HCEC 1CT (cell line): ENCODE measurements around the gene CTPS2.
A peak's percentile ranks its signal among the peaks of the same experiment; 100 is the strongest.
"Not testable (repeated sequence)": the region's sequence is repeated elsewhere in the genome, so short reads cannot be mapped to it uniquely, and the experiment has no call there.

Experiments used
- DNase-seq: peaks from one replicate; pipeline ENCODE4 v3.0.0-alpha.2; 2017

The CTPS2 gene

GRCh38 chrX:16712548-16713155, at the start of gene CTPS2:
CTPS2 (minus strand) TSS chrX:16712669; CDS start chrX:16702902, 9,767 bp downstream.
- DNase-seq: peak; percentile 58

GRCh38 chrX:16761500-16761899, 49.0 kb upstream of the CTPS2 start:
- DNase-seq: not testable (repeated sequence)

DNA sequence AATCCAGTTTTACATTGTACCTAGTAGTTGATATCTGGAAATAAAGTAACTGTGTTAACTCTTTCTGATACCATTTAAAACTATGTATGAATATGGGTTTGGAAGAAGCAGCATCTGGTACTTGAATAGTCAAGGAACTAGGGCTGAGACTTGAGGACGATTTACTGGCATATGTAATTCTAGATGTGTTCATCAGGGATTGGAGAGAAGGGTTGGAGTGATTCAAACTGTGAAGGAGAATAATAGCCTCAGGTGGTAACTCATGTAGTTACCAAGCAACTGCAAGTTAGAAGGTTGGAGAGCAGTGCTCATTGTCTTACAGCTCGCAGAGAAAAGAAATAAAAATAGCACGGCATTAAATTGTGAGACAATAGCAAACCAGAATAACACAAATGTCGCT, 44.3 kb upstream of the CTPS2 start:
- DNase-seq: no peak

DNA sequence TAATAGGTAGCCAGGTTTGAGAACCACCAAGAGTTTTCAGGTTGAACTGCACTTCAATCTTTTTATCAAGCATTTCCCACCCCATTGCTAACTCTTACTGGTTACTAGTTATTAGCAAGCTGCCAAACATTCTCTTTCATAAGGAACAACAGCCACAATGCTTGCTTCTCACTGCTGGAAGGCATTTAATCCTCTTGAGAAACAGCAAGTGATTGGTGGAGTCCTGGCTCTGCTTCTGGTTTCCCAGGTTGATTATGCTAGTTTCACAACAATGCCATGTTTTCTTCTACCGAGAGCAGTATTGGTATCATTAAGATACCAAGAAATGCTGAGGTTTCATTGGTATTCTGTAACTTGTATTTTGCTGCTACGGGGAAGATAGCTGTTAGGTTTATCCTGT, 41.5 kb upstream of the CTPS2 start:
- no peak for DNase-seq

DNA sequence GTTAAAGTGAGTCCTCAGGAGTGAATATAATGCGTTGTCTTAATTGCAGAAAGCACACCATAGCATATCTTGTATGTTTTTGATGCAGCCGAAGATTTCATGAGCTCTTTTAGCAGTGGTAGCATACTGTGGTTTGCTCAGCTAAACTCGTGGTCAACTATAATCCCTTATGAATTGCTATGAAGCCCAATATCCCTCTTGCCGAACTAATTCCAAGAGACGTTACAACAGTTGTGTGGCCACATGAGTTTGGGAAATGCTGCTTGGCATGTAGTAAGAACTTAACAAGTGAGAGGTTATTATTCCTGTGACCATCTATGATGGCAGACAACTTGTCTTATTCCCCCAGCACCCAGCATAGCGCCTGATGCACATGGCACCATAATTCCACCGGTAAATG, 37.7 kb upstream of the CTPS2 start:
- no peak for DNase-seq

DNA sequence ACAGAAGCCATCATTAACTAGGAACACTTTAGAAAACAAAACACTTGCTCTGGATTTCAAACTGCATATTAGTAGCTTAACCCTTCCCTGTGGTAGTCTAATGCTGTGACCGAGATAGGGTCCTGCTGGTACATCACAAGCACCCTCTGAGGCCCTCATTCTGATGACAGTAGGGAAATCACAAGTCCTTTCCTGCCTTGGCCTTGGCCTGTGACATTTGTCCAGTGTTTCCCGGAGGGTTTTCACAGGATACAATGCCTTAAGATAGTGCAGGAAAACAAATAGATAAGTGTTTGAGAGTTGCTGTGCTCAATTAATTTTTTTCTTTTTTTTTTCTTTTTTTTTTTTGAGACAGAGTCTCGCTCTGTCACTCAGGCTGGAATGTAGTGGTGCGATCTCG, 36.0 kb upstream of the CTPS2 start:
- no peak for DNase-seq

DNA sequence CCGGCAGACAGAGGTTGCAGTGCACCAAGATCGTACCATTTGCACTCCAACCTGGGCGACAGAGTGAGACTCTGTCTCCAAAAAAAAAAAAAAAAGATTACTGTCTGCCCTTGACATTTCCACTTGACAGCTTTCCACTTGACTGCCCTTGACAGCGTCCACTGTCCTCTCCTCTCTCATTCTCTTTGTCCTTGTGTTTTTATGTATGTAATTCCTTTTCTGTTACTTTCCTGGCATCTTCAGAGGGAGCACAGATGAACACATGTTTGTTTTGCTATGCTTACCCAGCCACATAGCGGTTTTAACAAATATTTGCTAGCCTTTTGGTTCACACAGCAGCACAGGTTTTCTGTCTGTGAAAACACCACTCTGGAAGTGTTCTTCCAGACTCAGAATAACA, 33.2 kb upstream of the CTPS2 start:
- no peak for DNase-seq

DNA sequence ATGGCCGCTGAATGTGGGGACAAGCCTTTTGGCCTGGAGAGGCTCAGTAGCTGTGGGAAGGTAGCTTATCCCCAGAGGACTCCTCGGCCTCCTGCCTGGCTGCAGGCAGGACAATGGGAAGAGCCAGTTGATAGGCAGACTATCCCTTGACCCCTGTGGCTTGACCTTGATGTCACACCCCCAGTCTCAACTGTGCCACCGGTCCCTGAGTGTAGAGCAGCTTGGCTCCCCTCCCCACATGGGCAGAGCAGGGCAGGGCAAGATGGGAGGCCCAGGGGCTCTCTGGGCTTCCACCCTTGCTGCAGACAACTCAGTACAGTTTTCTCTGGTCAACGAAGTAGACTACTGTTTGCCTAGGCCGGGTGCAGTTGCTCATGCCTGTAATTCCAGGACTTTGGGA, 32.6 kb upstream of the CTPS2 start:
- no peak for DNase-seq

- DNase-seq: peak; percentile 76
Measured at GRCh38 chrX:16743604-16744325, 31.3 kb upstream of the CTPS2 start.

DNA sequence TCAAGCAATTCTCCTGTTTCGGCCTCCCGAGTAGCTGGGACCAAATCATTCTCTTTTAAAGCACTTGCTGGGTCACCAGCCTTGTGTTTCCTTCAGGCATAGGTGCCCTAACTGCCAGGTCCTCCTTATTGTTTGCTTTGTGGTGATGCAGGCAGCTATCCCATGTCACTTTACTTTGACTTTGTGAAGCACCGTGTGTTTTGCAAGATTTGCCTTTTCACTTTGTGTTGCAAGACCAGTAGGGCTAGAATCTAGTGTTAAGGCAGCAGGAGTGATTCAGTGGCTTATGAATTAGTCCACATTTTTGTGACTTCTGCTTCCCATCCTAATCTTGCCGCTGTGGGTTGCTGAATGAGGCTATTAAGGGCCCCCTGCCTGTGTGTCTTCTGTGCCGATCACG, 27.1 kb upstream of the CTPS2 start:
- no peak for DNase-seq

DNA sequence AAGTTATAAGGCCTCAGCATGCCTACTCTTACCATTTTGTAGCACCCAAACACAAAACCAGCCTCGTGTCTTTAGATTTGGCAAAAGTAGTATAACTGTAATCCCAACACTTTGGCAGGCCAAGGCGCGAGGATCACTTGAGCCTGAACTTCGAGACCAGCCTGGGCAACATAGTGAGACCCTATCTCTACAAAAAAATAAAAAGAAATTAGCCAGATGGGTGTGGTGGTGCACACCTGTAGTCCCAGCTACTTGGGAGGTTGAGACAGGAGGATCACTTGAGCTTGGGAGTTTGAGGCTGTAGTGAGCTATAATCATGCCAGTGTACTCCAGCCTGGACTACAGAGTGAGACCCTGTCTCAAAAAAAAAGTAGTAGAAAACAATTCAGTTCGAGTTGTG, 24.6 kb upstream of the CTPS2 start:
- no peak for DNase-seq

DNA sequence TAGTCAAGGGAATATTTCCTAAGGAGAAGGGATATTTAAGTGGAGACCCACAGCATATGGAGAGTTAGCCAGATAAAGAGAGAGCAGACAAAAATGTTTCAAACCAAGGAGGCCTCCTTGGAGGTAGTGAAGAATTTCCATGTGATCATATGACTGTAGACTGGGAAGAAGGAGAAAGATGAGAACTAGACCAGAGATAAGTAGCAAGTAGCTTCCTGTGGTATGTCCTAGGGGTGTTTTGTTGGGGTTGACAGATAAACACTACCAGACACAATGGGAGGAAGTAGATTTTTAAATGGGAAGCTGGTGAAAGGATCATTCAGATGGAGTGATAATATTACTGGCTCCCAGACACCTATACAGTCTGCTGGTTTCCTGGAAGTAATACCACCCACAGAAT, 20.5 kb upstream of the CTPS2 start:
- DNase-seq: no peak

DNA sequence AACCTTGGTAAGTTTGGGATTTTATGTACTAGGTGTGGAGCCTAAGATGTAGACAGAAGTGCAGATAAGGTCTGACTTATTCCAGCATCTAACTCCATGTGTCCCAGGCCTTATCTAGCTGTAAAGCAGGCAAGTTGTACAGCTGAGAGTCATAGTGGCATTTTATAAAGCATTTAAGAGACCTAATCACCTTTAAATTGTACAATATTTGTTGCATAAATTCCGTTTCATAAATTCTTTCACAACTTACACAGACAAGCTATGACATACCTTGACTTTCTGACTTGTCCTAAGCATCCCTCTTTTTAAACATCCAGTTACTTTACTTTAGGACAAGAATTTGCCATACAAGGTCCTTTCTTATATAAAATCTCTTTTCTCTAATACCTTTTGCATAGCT, 18.0 kb upstream of the CTPS2 start:
- DNase-seq: no peak

- DNase-seq: no peak
Measured at GRCh38 chrX:16727637-16728036, 15.2 kb upstream of the CTPS2 start.

DNA sequence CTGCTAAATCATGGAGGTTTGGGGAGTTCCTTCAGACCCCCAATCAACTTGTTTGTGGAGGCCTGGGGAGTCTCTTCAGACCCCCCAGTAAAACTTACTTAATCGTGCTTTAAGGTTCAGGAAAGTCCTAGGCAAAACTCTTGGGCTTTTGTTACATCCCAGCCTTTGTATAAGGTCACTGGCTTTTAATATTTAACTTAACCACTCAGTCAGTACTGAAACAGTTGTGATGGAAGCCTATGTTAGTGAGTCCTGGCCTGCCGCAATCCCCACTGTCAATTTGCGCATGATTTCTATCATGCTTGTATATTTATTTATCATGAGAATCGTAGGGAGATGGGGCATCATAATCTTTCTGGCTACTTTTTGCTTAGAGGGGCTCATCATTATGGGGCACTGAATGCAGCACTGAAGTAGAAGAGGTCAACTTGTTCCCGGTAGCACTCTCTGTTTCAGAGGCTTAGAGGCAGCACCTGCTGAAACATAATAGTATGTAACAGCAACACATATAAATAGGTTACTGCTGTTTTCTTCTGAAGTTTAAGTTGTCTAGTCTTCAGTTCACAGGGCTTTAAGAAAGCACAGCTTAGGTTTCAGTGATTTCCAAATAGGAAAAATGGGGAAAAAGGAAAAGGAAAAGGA, 14.0 kb upstream of the CTPS2 start:
- DNase-seq: not testable (repeated sequence)

- DNase-seq: no peak
Measured at GRCh38 chrX:16725072-16725471, 12.6 kb upstream of the CTPS2 start.

DNA sequence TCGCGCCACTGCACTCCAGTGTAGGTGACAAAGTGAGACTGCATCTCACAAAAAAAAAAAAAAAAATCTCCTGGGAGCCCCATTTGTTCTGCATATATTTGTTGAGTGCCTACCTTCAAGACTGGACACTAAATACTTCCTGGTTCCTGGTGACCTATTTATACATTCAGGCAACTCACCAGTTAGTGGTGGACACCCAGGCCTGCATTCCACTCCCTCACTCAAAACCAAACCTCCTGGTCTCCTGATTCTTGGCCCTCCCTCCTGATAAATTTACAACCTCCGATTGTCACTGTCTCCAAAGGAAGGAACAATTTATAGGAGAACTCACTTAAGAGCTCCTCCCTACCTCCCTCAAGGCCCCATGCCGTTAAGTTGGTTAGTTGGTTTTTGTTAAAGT, 10.0 kb upstream of the CTPS2 start:
- DNase-seq: no peak

DNA sequence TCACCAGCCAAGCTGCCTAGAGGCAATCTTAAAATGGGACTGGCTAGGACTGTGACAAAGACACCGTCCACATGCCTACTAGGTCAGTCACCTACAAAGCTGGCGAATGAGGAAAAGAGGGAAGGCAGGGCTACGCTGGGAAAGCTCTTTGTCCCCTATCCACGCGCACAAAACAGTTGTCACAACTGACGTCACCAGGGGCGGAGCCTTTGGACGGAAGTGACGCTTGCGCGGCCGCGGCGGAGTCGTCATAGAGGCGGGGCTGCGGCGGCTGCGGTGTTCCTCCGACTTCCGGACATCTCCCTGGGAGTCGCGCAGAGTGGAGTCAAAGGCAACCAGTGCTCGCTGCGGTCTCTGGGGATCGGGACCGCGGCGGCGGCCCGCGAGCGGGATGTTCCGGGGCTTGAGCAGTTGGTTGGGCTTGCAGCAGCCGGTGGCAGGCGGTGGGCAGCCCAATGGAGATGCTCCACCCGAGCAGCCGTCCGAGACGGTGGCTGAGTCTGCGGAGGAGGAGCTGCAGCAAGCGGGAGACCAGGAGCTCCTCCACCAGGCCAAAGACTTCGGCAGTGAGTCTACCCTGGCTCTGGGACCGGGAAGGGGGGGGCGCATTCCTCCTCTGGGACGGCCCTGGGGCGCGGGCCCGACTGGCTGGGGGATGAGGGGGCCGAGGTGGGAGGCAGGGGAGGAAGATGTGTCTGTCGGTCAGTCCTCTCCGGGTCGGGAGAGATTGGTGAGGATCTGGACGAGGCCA, 7.0 kb upstream of the CTPS2 start, which contains the start of gene SYAP1:
Gene SYAP1, plus strand, starts transcription at position 279 of the 751 bp plus-strand sequence. Its CDS starts 113 bp downstream, at position 392.
- DNase-seq: peak; percentile 91

DNA sequence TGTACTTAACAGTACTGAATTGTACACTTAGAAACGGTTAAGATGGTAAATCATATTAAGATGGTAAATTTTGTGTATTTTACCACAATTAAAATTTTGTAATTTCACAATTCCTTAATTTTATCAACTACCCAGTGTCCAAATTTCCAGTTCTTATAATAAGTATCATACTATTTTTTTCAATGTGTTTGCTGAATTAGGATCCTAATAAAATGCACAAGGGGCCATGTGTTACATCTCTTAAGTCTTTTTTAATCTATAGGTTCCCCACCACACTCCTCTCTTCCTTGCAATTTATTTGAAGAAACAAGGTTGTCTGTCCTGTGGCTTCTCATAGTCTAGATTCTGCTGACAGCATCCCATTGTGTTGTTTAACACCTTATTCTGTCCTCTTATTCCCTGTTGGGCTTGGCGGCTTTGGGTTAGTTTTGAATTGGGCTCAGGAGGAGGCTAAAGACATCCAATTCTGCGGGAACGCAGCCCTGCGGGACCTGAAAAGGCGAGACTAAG, 6.4 kb upstream of the CTPS2 start:
- DNase-seq: no peak

GRCh38 chrX:16716451-16716850, 4.0 kb upstream of the CTPS2 start:
- not testable (repeated sequence) for DNase-seq

DNA sequence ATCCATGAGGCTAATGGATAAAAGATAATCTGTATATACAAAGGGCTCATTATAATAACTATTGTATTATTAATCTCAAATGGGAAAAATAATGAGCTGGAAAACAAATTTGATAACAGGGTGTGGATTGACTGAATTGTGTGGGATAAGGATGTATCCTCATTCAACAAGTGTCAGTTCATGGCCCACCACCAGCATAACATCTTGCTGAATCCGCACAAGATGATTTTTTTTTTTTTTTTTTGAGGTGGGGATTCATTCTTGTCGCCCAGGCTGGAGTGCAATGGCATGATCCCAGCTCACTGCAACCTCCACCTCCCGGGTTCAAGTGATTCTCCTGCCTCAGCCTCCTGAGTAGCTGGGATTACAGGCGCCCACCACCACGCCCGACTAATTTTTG, 3.2 kb upstream of the CTPS2 start:
- not testable (repeated sequence) for DNase-seq

DNA sequence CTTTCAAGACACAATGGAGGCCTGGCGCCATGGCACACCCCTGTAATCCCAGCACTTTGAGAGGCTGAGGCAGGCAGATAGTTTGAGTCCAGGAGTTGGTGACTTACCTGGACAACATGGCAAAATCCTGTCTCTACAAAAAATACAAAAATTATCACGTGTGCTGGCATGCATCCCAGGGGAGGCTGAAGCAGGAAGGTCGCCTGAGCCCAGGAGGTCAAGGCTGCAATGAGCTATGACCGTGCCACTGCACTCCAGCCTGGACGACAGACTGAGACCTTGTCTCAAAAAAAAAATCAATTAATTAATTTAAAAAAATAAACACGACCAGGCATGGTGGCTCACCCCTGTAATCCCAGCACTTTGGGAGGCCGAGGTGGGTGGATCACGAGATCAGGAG, 2.0 kb upstream of the CTPS2 start:
- no peak for DNase-seq

DNA sequence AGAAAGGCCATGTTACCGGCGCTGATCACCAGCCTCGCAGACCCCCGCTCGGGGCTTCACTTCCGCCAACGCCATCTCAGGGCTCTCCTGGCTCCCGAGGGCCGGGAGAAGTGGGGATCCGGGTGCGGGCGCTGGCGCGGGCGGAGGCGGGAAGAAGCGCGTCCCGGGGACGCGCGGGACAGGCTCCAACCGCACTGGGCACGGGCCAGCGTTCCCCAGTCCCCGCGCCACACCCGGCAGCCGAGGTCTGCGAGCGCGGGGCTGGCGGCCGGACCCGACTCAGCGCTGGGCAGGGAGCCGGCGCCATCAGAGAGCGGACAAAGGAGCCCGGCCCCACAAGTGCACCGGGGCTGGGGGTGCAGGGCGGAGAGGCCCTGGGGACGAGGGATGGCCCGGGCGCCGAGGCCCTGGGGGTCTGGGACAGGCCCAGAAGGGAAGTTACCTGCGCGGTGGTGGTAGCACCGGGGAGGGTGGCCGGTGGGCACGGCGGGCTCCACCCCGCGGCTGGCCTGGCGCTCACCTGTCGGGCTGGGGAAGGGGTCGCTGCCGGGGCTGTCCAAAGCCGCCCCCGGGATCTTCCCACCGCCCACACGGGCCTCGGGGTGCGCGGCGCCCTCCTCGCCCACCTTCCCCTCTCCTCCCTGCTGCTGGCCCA, 449 bp downstream of the CTPS2 start:
- no peak for DNase-seq
